OCI-LY1 (cell line): ENCODE data around the gene E2F3.
"Not testable (repeated sequence)": the region's sequence is repeated elsewhere in the genome, so short reads cannot be mapped to it uniquely, and the experiment has no call there.

ENCODE experiments used
- H2AFZ ChIP-seq: fragments of 200-600 bp; sonication (generic), shearing (Covaris generic); 2 replicates; pipeline ENCODE4 v1.6.0; 2014; ENCODE audit warnings: antibody characterized with exemption, mild to moderate bottlenecking, low read length
- H3F3A ChIP-seq: fragments of 200-600 bp; sonication (generic), shearing (Covaris generic); 2 replicates; pipeline ENCODE4 v1.6.0; 2014; ENCODE audit warnings: mild to moderate bottlenecking, antibody characterized with exemption, low read length, moderate library complexity; ENCODE audit not compliant: insufficient read depth
- H3K27ac ChIP-seq: fragments of 200-600 bp; sonication (generic); 2 replicates; pipeline ENCODE4 v1.5.1; 2014; ENCODE audit warnings: low read length, mixed run types, mild to moderate bottlenecking, low read depth; ENCODE audit not compliant: poor library complexity, severe bottlenecking
- H3K27me3 ChIP-seq: fragments of 200-600 bp; sonication (generic); 2 replicates; pipeline ENCODE4 v1.6.0; 2014; ENCODE audit warnings: antibody characterized with exemption, mild to moderate bottlenecking, low read length, moderate library complexity; ENCODE audit not compliant: insufficient read depth
- H3K36me3 ChIP-seq: fragments of 200-600 bp; sonication (generic); 2 replicates; pipeline ENCODE4 v1.6.1; 2014; ENCODE audit warnings: mild to moderate bottlenecking, antibody characterized with exemption, low read length, moderate library complexity, mixed read lengths; ENCODE audit not compliant: insufficient read depth
- H3K4me1 ChIP-seq: fragments of 200-600 bp; sonication (generic); 2 replicates; pipeline ENCODE4 v1.5.1; 2014; ENCODE audit warnings: mild to moderate bottlenecking, low read length, moderate library complexity; ENCODE audit not compliant: insufficient read depth, severe bottlenecking
- H3K4me2 ChIP-seq: fragments of 200-600 bp; sonication (generic), shearing (Covaris generic); 2 replicates; pipeline ENCODE4 v1.6.1; 2014; ENCODE audit warnings: low read length
- H3K4me3 ChIP-seq: fragments of 200-600 bp; sonication (generic); 2 replicates; pipeline ENCODE4 v1.5.1; 2014; ENCODE audit warnings: low read length, low read depth, mild to moderate bottlenecking, mixed read lengths; ENCODE audit not compliant: poor library complexity, severe bottlenecking
- H3K79me2 ChIP-seq: fragments of 200-600 bp; shearing (Covaris generic); 2 replicates; pipeline ENCODE4 v1.6.1; 2016; ENCODE audit warnings: mixed run types, low read length, mixed read lengths; ENCODE audit not compliant: insufficient read depth
- H3K9ac ChIP-seq: fragments of 200-600 bp; sonication (generic), shearing (Covaris generic); 2 replicates; pipeline ENCODE4 v1.6.1; 2014; ENCODE audit warnings: mild to moderate bottlenecking, low read length, mixed read lengths
- H3K9me2 ChIP-seq: fragments of 200-600 bp; sonication (generic), shearing (Covaris generic); 2 replicates; pipeline ENCODE4 v1.6.1; 2014; ENCODE audit warnings: low read depth, mild to moderate bottlenecking, low read length, mixed read lengths
- H3K9me3 ChIP-seq: fragments of 200-600 bp; shearing (Covaris generic); 2 replicates; pipeline ENCODE4 v1.6.1; 2014; ENCODE audit warnings: low read length, mixed read lengths
- H4K20me1 ChIP-seq: fragments of 200-600 bp; sonication (generic), shearing (Covaris generic); 2 replicates; pipeline ENCODE4 v1.6.0; 2016; ENCODE audit warnings: mild to moderate bottlenecking, low read length; ENCODE audit not compliant: insufficient read depth
- EZH2 ChIP-seq: fragments of 200-600 bp; sonication (generic), shearing (Covaris generic); IDR thresholded peaks from 2 replicates; pipeline ENCODE4 v1.8.0; 2017; ENCODE audit warnings: borderline replicate concordance, mixed run types, mild to moderate bottlenecking, antibody characterized with exemption, low read length, moderate library complexity, mixed read lengths
- TF ChIP-seq, protein P1 (sequence below): fragments of 200-600 bp; sonication (generic), shearing (Covaris generic); IDR thresholded peaks from 2 replicates; pipeline ENCODE4 v1.5.1; 2017; ENCODE audit warnings: mild to moderate bottlenecking, antibody characterized with exemption, low read length, moderate library complexity, mixed read lengths

Gene E2F3

GRCh38 chr6:20509212-20509611, 107.5 kb downstream of the E2F3 start:
- Histone ChIP-seq H3K4me3 (no peak overlapping the region), H3K9me2 (no peaks in the 10 kb centered on the region), H3K9me3 (no peaks in the 10 kb centered on the region), H3F3A (no peaks in the 10 kb centered on the region), H3K27me3 (no peaks in the 10 kb centered on the region), H4K20me1 (no peaks in the 10 kb centered on the region), H2AFZ (no peak overlapping the region), H3K36me3 (no peaks in the 10 kb centered on the region), H3K79me2 (no peaks in the 10 kb centered on the region), H3K9ac (no peak overlapping the region), H3K27ac (no peak overlapping the region), H3K4me1 (no peaks in the 10 kb centered on the region), H3K4me2 (no peak overlapping the region)
- TF ChIP-seq EZH2: no peak
- TF ChIP-seq, protein P1, sequence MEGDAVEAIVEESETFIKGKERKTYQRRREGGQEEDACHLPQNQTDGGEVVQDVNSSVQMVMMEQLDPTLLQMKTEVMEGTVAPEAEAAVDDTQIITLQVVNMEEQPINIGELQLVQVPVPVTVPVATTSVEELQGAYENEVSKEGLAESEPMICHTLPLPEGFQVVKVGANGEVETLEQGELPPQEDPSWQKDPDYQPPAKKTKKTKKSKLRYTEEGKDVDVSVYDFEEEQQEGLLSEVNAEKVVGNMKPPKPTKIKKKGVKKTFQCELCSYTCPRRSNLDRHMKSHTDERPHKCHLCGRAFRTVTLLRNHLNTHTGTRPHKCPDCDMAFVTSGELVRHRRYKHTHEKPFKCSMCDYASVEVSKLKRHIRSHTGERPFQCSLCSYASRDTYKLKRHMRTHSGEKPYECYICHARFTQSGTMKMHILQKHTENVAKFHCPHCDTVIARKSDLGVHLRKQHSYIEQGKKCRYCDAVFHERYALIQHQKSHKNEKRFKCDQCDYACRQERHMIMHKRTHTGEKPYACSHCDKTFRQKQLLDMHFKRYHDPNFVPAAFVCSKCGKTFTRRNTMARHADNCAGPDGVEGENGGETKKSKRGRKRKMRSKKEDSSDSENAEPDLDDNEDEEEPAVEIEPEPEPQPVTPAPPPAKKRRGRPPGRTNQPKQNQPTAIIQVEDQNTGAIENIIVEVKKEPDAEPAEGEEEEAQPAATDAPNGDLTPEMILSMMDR: no peak

DNA sequence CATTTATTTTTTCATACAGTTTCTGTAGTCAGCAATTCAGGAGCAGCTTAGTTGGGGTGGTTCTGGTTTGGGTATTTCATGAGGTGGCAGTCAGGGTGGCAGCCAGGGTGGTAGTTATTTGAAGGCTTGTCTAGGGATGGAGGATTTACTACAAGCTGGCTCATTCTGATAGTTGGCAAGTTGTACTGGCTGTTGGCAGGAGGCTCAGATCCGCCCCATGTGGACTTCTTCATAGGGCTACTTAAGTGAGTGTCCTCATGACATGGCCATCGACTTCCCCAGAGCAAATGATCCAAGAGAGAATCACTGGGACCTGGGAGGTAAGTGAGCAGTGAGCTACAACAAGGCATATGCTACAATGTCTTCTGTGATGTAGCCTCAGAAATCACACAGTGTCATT, 110.2 kb downstream of the E2F3 start:
- H3K4me3 ChIP-seq: no peak overlapping the region
- H3K9me3 ChIP-seq: no peaks in the 10 kb centered on the region
- H3K27me3 ChIP-seq: no peaks in the 10 kb centered on the region
- H3K9me2 ChIP-seq: no peaks in the 10 kb centered on the region
- TF ChIP-seq EZH2: no peak
- TF ChIP-seq, protein P1: no peak
- no peak overlapping the region for H3K27ac ChIP-seq
- no peaks in the 10 kb centered on the region for H4K20me1 ChIP-seq
- no peaks in the 10 kb centered on the region for H3K79me2 ChIP-seq
- no peaks in the 10 kb centered on the region for H3K36me3 ChIP-seq
- H3K4me1 ChIP-seq: no peaks in the 10 kb centered on the region
- no peaks in the 10 kb centered on the region for H3F3A ChIP-seq
- no peak overlapping the region for H2AFZ ChIP-seq
- no peak overlapping the region for H3K4me2 ChIP-seq
- no peak overlapping the region for H3K9ac ChIP-seq

- H3K4me1 ChIP-seq, H3F3A ChIP-seq, H3K27ac ChIP-seq, H3K9ac ChIP-seq, H3K36me3 ChIP-seq, H4K20me1 ChIP-seq, H3K27me3 ChIP-seq, H3K4me2 ChIP-seq, H2AFZ ChIP-seq, H3K9me2 ChIP-seq, H3K79me2 ChIP-seq, H3K9me3 ChIP-seq, H3K4me3 ChIP-seq: not testable (repeated sequence)
Measured at GRCh38 chr6:20525208-20525607, 123.5 kb downstream of the E2F3 start.

DNA sequence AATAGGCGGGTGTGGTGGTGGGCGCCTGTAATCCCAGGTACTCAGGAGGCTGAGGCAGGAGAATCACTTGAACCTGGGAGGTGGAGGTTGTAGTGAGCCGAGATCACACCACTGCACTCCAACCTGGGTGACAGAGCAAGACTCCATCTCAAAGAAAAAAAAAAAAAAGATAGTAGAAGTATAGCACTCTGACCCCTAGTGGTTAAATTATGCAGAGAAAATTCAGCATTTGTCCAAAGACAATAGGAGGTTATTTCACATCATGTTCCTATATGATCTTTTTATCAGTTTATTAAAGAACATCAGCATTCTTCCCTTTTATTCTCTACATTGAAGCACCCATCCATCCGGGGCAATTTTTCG, 127.4 kb downstream of the E2F3 start:
- not testable (repeated sequence) for H3K9ac ChIP-seq, H3K27ac ChIP-seq, H3F3A ChIP-seq, H3K4me2 ChIP-seq, H2AFZ ChIP-seq, H3K4me3 ChIP-seq, H3K9me2 ChIP-seq, H4K20me1 ChIP-seq, H3K79me2 ChIP-seq, H3K9me3 ChIP-seq, H3K36me3 ChIP-seq, H3K27me3 ChIP-seq
- peaks cover 13% of the 10 kb centered on the region for H3K4me1 ChIP-seq
